ENCODE results near the gene CRYL1. TPM values are rescaled to one million over a fixed set of nuclear protein-coding genes. Genes with fewer than 3 reads are reported as not detected.

CRYL1 gene
- total RNA-seq, 1 donor from 2014 or later: 13.1 TPM

GRCh38 chr13:20489185-20489820, 36.4 kb downstream of the CRYL1 start:
- Histone ChIP-seq H3K9me3 (no peaks in the 10 kb centered on the region), H3K4me3 (no peak overlapping the region), H3K4me1 (no peaks in the 10 kb centered on the region), H3K27ac (no peak overlapping the region), H3K36me3 (peaks cover 11 to 16% of the 10 kb centered on the region in 2 donors), H3K27me3 (no peaks in the 10 kb centered on the region)
- TF ChIP-seq CTCF (IDR thresholded peaks at IDR 0.05): no peak
- no peak for DNase-seq (ENCODE audit: low spot score in 2 of 2)
- intact Hi-C loops (cut with DNase I): no loop called here

- Histone ChIP-seq H3K4me1 (no peaks in the 10 kb centered on the region), H3K36me3 (peaks cover 11 to 16% of the 10 kb centered on the region in 2 donors), H3K4me3 (no peak overlapping the region), H3K27me3 (no peaks in the 10 kb centered on the region), H3K27ac (no peak overlapping the region), H3K9me3 (no peaks in the 10 kb centered on the region)
- intact Hi-C loops (cut with DNase I): no loop called here
- DNase-seq (ENCODE audit: low spot score in 2 of 2): no peak
- no peak for TF ChIP-seq CTCF (IDR thresholded peaks at IDR 0.05)
Observed at GRCh38 chr13:20487927-20488326, 37.7 kb downstream of the CRYL1 start.

- TF ChIP-seq CTCF (IDR thresholded peaks at IDR 0.05): no peak
- Histone ChIP-seq H3K36me3 (peaks cover 4 to 6% of the 10 kb centered on the region in 2 donors), H3K4me3 (no peak overlapping the region), H3K4me1 (no peaks in the 10 kb centered on the region), H3K9me3 (no peaks in the 10 kb centered on the region), H3K27me3 (no peaks in the 10 kb centered on the region), H3K27ac (no peak overlapping the region)
- no peak for DNase-seq (ENCODE audit: low spot score in 2 of 2)
- intact Hi-C loops (cut with DNase I): no loop called here
Observed at GRCh38 chr13:20482787-20483186, 42.9 kb downstream of the CRYL1 start.

- Histone ChIP-seq H3K4me3 (no peak overlapping the region), H3K4me1 (no peaks in the 10 kb centered on the region), H3K27me3 (no peaks in the 10 kb centered on the region), H3K27ac (no peak overlapping the region), H3K9me3 (no peaks in the 10 kb centered on the region), H3K36me3 (peaks cover 3% of the 10 kb centered on the region in 2 donors)
- intact Hi-C loops (cut with DNase I): no loop called here
- DNase-seq (ENCODE audit: low spot score in 2 of 2): no peak
- no peak for TF ChIP-seq CTCF (IDR thresholded peaks at IDR 0.05)
Observed at GRCh38 chr13:20482275-20482761, 43.3 kb downstream of the CRYL1 start.

- Histone ChIP-seq H3K36me3 (no peaks in the 10 kb centered on the region), H3K4me1 (no peaks in the 10 kb centered on the region), H3K27ac (no peak overlapping the region), H3K4me3 (no peak overlapping the region), H3K9me3 (no peaks in the 10 kb centered on the region), H3K27me3 (no peaks in the 10 kb centered on the region)
- DNase-seq (ENCODE audit: low spot score in 2 of 2): no peak
- TF ChIP-seq CTCF (IDR thresholded peaks at IDR 0.05): no peak
- intact Hi-C loops (cut with DNase I): no loop called here
Observed at GRCh38 chr13:20477394-20477793, 48.3 kb downstream of the CRYL1 start.
